Frontal cortex (tissue), 4 donors: ENCODE measurements around the gene COL11A2. TPM values are rescaled to one million over a fixed set of nuclear protein-coding genes. Genes with fewer than 3 reads are reported as not detected.

Source experiments
- DNase-seq, 2 donors: peaks; one replicate each; pipeline ENCODE4 v3.0.0; 2012; ENCODE audit warnings: low spot score in 2 of 2
- FAIRE-seq: peaks from 2 replicates; lab custom pipeline; 2012; peaks lifted over from hg19 to GRCh38; lab: Jason Lieb, UNC
- total RNA-seq: library from RNA; depleted of rRNA; stranded (reverse); fragments of >200 nt; gene quantifications from one replicate; pipeline ENCODE4 v1.2.3, GENCODE V29; 2014
- donor health status: control.
- donor health status: control.
- donor health status: control.

The COL11A2 gene
- total RNA-seq, 1 donor from 2014 or later, result 1.2 TPM

- no peak for FAIRE-seq
- DNase-seq, result no peak
Observed at GRCh38 chr6:33175436-33176069, 16.7 kb downstream of the COL11A2 start.

GRCh38 chr6:33174784-33175183 is 17.5 kb downstream of the COL11A2 start:
- no peak for FAIRE-seq
- DNase-seq, result no peak

GRCh38 chr6:33173535-33174180 is 18.6 kb downstream of the COL11A2 start:
- FAIRE-seq, result no peak

GRCh38 chr6:33172688-33173534 is 19.4 kb downstream of the COL11A2 start:
- DNase-seq (peak in 1 of 2 donors; percentile 66), FAIRE-seq (no peak)

More at GRCh38 chr6:33173535-33174180, 18.6 kb downstream of the COL11A2 start:
- DNase-seq, result no peak

GRCh38 chr6:33171880-33172687 is 20.2 kb downstream of the COL11A2 start:
- no peak for DNase-seq
- FAIRE-seq, result no peak

GRCh38 chr6:33171016-33171879 is 21.0 kb downstream of the COL11A2 start:
- FAIRE-seq (no peak), DNase-seq (no peak)

- FAIRE-seq (no peak), DNase-seq (no peak)
Observed at GRCh38 chr6:33170176-33171015, 21.9 kb downstream of the COL11A2 start.

- no peak for FAIRE-seq
- DNase-seq, result no peak
Observed at GRCh38 chr6:33169291-33170175, 22.7 kb downstream of the COL11A2 start.

GRCh38 chr6:33168639-33169038 is 23.6 kb downstream of the COL11A2 start:
- FAIRE-seq, result no peak

GRCh38 chr6:33168284-33168601 is 24.0 kb downstream of the COL11A2 start:
- no peak for FAIRE-seq
- no peak for DNase-seq

More at GRCh38 chr6:33168639-33169038, 23.6 kb downstream of the COL11A2 start:
- DNase-seq, result no peak

GRCh38 chr6:33167374-33168283 is 24.6 kb downstream of the COL11A2 start:
- FAIRE-seq (no peak), DNase-seq (no peak)

- FAIRE-seq (no peak), DNase-seq (no peak)
Observed at GRCh38 chr6:33166811-33167210, 25.5 kb downstream of the COL11A2 start.

- FAIRE-seq (no peak), DNase-seq (no peak)
Observed at GRCh38 chr6:33166363-33166762, 25.9 kb downstream of the COL11A2 start.

GRCh38 chr6:33165581-33166258 is 26.5 kb downstream of the COL11A2 start:
- DNase-seq (no peak), FAIRE-seq (no peak)

GRCh38 chr6:33164665-33165373 is 27.4 kb downstream of the COL11A2 start:
- DNase-seq (no peak), FAIRE-seq (no peak)
